GM18519 (cell line): ENCODE data around the gene MAP3K5.
"Not testable (repeated sequence)": the region's sequence is repeated elsewhere in the genome, so short reads cannot be mapped to it uniquely, and the experiment has no call there.

Source experiments
- ATAC-seq: cut with Tn5 transposase; IDR thresholded peaks from one replicate; pipeline ENCODE4 v1.9.1; 2021; ENCODE audit warnings: mild to moderate bottlenecking, moderate library complexity; ENCODE audit not compliant: unreplicated experiment, low FRiP score

MAP3K5 gene

DNA sequence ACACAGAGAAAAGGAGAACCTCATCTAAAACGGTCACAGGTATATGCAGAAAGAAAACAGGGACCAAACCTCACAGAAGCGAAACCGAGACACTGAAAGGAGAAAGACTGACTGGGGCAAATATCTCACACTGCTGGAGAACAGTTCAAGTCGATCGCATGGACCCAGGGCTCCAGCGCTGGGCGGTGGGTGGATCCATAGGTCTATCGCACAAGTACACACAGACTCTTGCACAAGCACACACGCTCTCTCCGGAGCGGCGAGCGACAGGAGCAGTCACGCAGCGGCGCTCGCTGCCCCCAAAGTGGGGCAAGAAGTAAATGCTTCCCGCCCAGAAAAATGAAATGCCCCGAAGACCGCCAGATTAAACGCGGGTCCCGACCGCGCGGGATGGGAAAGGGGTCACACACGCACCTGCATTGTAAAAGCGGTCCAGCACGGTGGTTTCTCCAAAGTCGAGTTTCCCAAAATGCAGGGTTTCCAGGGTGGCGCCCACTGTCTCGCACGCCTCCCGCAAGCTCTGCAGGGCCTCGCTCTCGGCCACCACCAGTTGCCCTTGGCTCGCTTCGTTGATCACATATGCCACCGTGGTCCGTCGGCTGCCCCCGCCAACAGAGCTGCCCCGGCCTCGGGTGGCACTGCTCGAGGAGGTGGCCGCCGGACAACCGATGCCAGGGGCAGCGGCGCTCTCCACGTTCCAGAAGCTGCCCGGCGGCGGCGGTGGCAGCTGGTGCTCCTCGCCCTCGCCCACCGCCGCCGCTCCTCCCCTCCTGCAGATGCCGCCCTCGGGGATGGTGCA, 782 bp downstream of the MAP3K5 start:
- ATAC-seq, result peak; percentile 40

DNA sequence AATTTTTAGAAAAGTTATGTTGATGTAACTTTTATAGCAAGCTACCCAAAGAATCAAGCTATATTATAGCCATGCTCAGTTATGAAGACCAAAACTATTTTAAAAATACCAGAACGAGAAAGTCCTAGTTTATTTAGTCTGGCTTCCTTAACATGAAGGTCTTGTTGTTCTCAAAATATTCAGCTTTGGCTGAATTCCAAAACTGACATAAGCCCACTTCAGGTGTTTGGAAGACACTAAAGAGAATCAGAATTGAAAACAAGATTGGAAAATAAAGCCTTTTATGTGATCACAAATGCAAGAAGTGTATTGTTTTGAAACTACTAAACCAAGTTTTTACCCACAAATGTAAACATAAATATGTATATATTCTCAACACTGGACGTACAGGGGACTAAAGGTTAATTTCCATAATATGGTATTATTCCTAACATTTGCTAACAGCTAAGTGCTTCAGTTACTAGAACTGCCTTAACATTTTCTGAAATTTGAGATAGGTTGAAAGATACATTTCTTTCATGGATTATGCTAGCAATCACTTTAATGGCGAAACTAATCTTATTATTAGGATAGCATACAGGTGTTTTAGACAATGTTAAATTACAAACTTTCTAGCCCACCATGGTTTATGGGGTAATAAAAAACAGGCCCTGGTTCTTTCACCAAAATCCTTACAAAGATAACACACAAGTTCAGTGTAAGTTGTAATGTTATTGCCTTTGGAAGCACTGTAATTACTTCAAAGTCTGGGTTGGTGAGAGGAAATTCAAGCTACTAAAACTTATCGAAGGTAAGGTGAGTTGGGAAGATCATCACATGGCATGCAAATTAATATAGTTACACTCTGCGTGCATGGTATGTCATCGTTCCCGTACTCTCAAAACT, 1.6 kb downstream of the MAP3K5 start:
- ATAC-seq, result no peak

DNA sequence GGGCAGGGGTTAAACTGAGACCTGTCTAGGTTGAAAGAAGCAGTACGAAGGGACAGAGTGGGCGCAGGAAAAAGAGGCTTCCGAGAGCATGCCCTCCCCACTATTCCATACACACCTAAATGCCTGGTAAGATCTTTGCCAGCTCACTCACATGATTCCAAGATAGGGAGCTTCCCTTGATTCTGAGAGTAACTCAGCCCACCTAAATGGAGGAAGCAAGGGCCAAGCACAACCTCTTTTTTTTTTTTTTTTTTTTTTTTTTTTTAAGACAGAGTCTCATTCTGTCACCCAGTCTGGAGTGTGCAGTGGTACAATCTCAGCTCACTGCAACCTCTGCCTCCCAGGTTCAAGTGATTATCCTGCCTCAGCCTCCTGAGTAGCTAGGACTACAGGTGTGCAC, 2.8 kb downstream of the MAP3K5 start:
- not testable (repeated sequence) for ATAC-seq

DNA sequence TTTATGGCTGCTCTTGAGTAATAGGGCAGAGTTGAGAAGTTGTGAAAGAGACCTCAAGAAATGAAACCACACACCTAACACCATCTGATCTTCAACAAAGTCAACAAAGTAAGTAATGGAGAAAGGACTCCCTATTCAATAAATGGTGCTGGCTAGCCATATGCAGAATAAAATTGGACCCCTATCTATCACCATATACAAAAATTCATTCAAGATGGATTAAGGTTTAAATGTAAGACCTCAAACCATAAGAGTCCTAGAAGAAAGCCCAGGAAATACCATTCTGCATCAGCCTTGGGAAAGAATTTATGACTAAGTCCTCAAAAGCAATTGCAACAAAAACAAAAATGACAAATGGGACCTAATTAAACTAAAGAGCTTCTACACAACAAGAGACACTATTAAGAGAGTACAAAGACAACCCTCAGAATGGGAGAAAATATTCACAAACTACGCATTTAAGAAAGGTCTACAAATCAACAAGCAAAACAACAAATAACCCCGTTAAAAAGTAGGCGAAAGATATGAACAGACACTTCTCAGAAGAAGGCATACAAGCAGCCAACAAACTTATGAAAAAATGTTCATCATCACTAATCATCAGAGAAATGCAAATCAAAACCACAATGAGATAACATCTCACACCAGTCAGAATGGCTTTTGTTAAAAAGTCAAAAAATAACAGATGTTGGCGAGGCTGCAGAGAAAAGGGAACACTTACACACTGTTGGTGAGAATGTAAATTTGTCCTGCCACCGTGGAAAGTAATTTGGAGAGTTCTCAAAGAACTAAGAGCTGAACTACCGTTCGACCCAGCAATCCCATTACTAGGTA, 4.0 kb downstream of the MAP3K5 start:
- no peak for ATAC-seq

DNA sequence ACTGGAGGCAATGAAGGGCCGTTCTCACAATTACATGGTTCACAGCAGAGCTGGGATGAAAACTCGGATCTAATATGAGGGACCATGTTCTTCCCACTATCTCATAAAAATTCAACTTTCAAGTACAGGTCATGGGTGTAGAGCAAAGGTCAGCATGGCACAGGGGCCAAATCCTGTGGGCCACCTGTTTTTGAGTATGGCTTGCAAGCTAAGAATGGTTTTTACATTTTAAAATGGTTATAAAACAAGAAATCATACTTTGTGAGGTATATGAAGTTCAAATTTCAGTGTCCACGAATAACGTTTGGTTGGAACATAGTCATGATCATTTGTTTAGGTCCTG, 4.6 kb downstream of the MAP3K5 start:
- ATAC-seq, result no peak

DNA sequence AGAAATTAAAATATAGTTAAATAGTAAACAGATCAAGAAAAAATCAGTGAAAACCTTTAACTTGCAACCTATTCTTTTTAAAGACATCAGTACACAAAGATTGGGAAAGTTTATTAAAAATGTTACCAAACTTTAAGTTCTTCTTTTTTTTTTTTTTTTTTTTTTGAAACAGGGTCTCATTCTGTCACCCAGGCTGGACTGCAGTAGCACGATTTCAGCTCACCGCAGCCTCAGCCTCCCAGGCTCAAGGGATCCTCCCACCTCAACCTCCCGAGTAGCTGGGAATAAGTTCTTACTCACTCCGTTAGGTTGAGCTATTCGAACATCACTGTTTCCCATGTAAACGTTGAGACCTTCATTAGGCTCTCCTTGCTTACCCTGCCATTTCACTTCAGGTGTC, 5.6 kb downstream of the MAP3K5 start:
- no peak for ATAC-seq

DNA sequence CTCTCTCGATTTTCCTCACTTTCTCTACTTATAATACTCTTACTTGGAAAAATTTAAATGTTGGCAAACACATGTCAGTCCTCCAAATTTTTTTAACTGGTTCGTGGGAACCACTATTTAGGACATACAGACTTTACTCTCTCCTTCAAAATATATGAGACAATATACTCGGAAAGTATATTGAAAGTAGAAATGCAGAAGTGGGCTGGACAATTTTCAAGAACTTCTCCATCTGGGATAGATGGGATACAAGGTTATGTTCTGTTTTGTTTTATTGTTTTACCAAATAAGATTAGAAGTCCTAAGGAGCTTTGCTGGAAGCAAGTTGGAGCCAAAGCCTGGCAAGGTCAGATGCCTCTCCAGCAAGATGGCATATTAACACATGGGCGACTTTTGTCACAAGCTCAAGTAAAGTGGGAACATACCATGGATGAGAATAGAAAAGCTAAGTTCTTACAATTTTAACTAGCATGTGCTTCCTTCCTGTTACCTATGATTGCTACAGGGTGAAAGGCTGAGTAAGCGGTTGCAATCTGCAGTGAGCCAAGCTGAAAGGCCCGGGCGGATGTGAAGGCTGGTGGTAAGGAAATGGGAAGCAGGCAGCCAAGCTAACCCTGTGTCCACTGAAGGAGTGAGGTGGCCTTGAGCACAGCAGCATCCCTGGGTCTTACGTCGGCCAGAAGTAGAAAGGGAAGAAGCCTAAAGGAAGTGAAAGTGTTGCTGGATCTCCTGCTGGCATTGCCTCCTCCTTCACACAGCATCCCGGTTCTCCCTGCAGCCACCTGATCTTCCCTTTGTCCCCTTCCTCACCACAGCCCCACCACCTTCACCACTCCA, 7.1 kb downstream of the MAP3K5 start:
- ATAC-seq, result no peak

DNA sequence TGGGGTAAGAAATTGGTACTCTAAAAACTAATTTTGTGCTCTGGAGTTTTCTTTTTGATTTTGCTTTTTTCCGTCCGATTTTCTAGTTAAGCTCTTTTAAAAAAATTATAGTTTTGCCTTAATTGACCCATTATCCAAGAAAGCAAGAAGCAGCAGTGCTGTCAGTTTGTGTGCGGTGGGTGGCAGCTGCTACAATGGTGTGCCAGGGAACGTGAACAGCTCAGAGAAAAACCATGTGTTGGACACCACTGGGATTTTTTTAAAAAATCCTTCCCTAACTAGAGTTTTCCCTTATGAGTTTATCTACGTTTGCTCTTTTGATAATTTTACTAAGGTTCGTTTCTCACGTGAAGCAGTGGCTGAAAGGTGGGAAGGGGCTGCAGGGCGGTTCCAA, 8.0 kb downstream of the MAP3K5 start:
- ATAC-seq, result no peak

DNA sequence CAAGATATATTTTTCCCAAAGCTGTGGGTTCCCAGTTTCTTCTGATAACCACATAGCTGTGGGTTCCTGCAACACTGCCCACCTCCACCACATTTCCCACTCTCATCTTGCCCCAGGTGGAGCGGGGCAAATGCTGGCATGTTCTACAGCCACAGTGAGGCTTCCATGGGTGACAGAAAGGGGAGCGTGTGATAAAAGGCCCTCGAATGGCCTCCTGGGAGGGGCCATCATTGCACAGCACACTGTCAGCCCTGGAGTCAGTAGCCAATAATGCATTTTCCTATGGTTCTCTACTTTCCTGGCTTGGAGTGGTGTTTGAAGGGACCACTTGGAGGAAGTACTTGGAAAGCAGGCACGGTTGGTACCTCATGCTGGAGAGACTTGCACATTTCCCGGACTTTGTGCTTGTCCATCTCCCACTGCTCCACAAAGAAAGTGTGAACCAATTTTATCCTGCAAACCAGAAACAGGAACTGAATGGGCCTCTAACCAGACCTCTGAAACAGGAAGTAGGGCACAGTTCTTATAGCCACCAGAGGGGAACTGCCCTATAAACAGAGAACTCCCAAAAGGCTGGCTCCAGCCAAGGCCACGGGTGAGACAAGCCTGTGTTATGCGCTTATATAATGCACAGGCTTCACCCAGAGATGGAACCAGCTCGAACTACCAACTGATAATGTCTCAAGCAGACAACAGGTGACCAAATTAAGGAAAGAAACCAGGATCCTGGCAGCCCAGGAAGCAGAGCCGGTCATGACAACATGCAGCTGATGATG, 8.6 kb downstream of the MAP3K5 start:
- peak; percentile 50 for ATAC-seq

DNA sequence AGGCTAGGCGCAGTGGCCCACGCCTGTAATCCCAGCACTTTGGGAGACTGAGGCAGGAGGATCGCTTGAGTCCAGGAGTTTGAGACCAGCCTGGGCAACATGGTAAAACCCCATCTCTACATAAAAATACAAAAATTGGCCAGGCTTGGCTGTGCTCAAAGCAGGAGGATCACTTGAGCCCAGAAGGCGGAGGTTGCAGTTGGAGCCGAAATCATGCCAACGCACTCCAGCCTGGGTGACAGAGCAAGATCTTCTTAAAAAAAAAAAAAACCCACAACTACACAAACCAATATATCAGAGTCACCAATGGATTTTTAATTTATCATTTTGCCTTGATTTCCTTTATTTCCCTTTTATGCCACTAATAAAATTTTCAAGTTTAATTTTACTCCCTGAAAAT, 9.3 kb downstream of the MAP3K5 start:
- no peak for ATAC-seq

DNA sequence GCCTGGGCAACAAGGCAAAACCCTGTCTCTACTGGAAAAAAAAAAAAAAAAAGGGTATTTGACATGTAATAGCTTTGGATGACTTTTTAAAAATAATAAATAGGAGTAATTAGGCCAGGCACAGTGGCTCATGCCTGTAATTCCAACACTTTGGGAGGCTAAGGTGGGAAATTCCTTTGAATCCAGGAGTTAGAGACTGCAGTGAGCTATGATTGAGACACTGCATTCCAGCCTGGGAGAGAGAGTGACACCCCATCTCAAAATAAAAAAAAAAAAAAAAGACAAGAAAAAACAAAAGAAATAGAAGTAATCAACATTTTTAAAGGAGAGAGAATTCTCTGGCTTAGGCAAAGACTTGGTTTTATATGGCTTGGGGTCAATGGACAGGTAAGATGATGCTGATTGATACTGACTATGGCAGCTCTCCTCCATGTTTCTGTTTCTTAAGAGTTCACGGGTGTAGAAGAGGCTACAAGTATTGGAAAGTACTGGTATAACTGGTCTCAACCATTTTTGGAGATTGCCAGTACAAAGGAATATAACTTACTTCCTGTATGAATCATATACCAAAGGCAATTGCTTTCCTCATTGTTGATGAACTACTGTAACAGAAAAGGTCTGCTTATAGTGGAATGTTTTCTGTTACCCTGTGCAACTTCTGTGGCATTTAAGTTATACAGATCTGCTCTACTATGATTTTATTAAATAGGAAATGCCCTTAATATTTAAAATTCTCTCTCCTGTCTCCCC, 10.1 kb downstream of the MAP3K5 start:
- no peak for ATAC-seq

DNA sequence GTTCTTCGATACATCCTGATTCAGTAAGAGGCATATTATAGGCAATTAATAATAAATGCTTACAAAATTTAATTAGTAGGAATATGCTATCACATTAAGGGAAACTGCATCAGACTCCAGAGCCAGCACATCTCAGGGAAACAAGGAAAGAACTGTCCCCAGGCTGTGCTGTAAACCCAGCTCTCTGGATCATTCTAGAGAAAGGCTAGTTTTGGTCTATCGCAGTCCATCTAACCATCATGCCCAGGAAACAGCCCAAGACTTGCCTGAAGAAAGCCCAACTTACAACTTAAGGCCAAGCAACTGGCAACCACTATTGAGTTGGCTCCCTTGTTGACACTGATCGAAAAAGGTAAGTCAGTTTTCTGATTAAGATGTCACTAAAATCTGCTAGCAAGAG, 11.3 kb downstream of the MAP3K5 start:
- no peak for ATAC-seq

DNA sequence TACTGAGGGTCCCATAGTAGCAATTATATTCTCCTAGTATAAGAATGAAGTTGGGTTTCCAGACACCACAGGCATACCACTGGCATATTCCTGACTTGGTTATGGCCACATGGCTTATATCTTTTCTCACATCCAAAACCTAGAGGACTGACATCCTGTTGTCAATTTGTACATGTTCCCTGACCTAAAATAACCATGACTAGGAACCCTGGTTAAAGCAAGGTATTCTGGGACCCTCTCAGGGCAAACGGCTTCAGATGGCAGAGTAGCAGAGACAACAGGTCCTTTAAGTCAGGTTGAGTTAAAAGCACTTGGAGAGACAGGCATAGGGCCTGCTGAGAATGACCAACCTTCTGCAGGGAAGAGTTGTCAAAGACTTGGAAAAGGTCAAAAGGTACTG, 12.6 kb downstream of the MAP3K5 start:
- ATAC-seq, result no peak

DNA sequence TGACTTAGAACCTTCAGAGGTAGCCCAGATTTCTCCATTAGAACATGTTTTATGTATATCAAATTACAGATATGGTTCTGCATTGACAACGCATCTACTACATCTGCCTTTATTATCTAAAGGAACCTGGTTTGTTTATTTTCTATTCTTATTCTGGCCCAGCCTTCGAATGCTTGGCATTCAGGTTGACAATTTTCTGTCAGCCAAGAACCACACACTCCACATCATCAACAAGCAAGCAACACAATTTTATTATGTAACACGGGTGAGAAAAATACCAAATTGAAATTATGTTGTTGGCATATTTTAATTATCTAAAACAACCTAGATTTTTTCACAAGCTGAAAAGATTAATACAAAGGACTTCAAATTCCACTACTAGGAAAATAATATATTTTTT, 14.6 kb downstream of the MAP3K5 start:
- ATAC-seq, result no peak

DNA sequence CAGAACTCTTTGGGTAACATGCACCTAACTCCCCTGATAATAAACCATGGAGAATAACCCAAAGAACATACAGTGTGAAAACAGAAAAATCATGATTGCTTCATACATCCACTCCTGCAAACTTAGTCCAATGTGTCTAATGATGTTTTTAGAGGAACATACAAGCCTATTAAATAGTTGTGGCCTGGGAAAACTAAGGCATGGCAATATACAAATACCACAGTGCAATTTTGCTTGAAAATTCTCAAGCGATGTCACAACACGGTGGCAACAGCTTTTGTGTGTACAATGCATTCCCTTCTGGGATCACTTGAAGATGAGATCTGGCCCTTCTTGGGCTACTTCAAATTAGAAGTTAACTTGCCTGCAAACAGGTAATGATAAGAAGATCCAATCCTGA, 16.7 kb downstream of the MAP3K5 start:
- no peak for ATAC-seq

DNA sequence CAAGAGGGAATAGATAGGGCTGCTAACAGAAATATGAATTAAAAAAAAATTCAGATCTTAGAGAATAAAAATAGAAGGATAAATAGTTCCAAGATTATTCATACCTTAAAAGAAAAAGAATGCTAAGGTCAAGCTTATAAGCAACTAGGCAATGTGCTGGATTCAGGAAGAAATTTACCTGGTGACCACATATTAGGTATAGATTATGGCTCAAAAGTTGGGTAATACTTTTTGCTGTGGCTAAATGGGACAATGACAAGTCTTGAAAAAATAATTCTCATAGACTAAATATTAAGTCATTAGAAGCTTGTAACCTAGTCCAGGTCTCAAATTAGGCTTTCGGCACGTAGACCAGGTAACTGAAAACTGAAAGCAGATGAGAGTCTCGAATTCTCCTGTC, 17.2 kb downstream of the MAP3K5 start:
- ATAC-seq, result no peak

DNA sequence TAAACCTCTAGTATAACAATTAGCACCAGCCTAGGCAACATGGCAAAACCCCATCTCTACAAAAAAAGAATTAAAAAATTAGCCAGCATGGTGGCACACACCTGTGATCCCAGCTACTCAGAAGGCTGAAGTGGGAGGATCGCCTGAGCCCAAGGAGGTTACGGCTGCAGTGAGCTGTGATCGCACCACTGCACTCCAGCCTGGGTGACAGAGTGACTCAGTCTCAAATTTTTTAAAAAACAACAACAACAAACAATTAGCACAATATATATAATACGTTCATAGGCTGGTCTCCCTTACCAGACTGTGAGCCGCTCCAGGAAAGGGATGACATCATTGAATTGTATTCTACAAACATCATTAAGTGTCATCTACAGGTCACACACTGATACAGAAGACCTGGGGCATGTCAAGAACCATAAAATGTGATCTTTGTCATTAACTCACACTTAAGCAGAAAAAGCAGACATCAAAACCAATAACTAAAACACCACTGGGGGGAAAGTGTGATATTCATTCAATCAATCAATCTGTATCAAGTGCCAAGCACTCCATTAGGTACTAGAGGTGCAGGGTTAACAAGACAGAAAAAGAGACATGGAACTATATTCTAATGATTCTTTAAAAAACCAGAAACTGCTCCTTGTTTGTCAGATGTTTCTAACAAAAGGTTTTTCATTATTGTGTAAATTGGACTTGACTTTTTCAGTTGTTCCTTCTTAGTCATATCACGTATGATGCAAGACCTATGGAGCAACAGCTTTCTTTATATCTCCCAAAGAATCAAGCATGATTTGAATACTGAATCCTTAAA, 17.8 kb downstream of the MAP3K5 start:
- no peak for ATAC-seq

DNA sequence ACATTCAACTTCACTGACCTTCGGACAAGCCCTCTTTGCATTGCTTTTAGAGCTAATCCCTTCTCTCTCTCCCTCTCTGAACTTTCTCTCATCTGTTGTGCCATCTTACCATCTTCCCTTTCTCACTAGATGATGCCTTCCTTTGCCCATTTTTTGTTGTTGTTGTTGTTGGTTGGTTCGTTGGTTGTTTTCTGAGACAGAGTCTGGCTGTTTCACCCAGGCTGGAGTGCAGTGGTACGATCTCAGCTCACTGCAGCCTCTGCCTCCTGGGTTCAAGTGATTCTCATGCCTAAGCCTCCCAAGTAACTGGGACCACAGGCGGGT, 18.8 kb downstream of the MAP3K5 start:
- ATAC-seq, result no peak
